ENCODE results near the gene EYA4. TPM values are rescaled to one million over a fixed set of nuclear protein-coding genes. Genes with fewer than 3 reads are reported as not detected.

The EYA4 gene
- total RNA-seq, 1 experiment from 2014 or later, result 0.24 TPM

GRCh38 chr6:133369773-133370272 is 128.7 kb downstream of the EYA4 start:
- ChIA-PET CTCF (no interaction called here), POLR2A (no interaction called here)
- H3K27ac Mint-ChIP-seq, result 0 out of 2 replicates have a peak overlapping the region, but pooled peaks have one; percentile 8
- no peak for TF ChIP-seq ETV6 (CRISPR knock-in tag; IDR thresholded peaks at IDR 0.05)
- TF ChIP-seq, protein P1, sequence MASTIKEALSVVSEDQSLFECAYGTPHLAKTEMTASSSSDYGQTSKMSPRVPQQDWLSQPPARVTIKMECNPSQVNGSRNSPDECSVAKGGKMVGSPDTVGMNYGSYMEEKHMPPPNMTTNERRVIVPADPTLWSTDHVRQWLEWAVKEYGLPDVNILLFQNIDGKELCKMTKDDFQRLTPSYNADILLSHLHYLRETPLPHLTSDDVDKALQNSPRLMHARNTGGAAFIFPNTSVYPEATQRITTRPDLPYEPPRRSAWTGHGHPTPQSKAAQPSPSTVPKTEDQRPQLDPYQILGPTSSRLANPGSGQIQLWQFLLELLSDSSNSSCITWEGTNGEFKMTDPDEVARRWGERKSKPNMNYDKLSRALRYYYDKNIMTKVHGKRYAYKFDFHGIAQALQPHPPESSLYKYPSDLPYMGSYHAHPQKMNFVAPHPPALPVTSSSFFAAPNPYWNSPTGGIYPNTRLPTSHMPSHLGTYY (CRISPR knock-in tag; IDR thresholded peaks at IDR 0.05), result no peak
- TF ChIP-seq, protein P2, sequence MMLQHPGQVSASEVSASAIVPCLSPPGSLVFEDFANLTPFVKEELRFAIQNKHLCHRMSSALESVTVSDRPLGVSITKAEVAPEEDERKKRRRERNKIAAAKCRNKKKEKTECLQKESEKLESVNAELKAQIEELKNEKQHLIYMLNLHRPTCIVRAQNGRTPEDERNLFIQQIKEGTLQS (CRISPR knock-in tag; conservative IDR thresholded peaks at IDR 0.05), result no peak
- no peak for TF ChIP-seq OVOL2 (CRISPR knock-in tag; IDR thresholded peaks at IDR 0.05; ENCODE audit: borderline replicate concordance)
- TF ChIP-seq, protein P3, sequence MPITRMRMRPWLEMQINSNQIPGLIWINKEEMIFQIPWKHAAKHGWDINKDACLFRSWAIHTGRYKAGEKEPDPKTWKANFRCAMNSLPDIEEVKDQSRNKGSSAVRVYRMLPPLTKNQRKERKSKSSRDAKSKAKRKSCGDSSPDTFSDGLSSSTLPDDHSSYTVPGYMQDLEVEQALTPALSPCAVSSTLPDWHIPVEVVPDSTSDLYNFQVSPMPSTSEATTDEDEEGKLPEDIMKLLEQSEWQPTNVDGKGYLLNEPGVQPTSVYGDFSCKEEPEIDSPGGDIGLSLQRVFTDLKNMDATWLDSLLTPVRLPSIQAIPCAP (CRISPR knock-in tag; IDR thresholded peaks at IDR 0.05), result no peak
- no peak for TF ChIP-seq FOXP1 (CRISPR knock-in tag; IDR thresholded peaks at IDR 0.05; ENCODE audit: borderline replicate concordance)
- no peak for TF ChIP-seq RELA (CRISPR knock-in tag; IDR thresholded peaks at IDR 0.05; ENCODE audit: borderline replicate concordance)
- TF ChIP-seq, protein P4, sequence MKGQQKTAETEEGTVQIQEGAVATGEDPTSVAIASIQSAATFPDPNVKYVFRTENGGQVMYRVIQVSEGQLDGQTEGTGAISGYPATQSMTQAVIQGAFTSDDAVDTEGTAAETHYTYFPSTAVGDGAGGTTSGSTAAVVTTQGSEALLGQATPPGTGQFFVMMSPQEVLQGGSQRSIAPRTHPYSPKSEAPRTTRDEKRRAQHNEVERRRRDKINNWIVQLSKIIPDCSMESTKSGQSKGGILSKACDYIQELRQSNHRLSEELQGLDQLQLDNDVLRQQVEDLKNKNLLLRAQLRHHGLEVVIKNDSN (CRISPR knock-in tag; IDR thresholded peaks at IDR 0.05), result no peak
- no peak for TF ChIP-seq GABPB1 (CRISPR knock-in tag; IDR thresholded peaks at IDR 0.05)
- no peak overlapping the region for H3K4me3 Mint-ChIP-seq
- DNase-seq (ENCODE audit: low spot score) (no peak), ATAC-seq (no peak; the same call in 1 of the 2 replicates)
- no peaks in the 10 kb centered on the region for H3K36me3 Mint-ChIP-seq
- H3K9me3 Mint-ChIP-seq, result no peaks in the 10 kb centered on the region
- H3K4me1 Mint-ChIP-seq, result peaks cover 15% of the 10 kb centered on the region
- no peaks in the 10 kb centered on the region for H3K27me3 Mint-ChIP-seq (ENCODE audit: low read depth)

- ChIA-PET CTCF (interaction anchor here (0.7 kb wide), 1 partner anchor 139 kb away, joined by 3 read pairs; no protein-coding TSS in a partner anchor), POLR2A (no interaction called here)
- Mint-ChIP-seq H3K27ac (no peak overlapping the region), H3K4me1 (no peaks in the 10 kb centered on the region), H3K9me3 (no peaks in the 10 kb centered on the region), H3K27me3 (ENCODE audit: low read depth) (no peaks in the 10 kb centered on the region), H3K36me3 (no peaks in the 10 kb centered on the region), H3K4me3 (no peak overlapping the region)
- ATAC-seq, result no peak
- TF ChIP-seq RELA (CRISPR knock-in tag; IDR thresholded peaks at IDR 0.05; ENCODE audit: borderline replicate concordance) (no peak), ZNF281 (CRISPR knock-in tag; IDR thresholded peaks at IDR 0.05) (no peak), PRRX2 (CRISPR knock-in tag; IDR thresholded peaks at IDR 0.05) (no peak), NR1H2 (CRISPR knock-in tag; IDR thresholded peaks at IDR 0.05) (no peak), SOX15 (CRISPR knock-in tag; IDR thresholded peaks at IDR 0.05) (no peak), JUN (CRISPR knock-in tag; IDR thresholded peaks at IDR 0.05) (no peak), ZNF232 (CRISPR knock-in tag; IDR thresholded peaks at IDR 0.05) (no peak), HMGXB4 (CRISPR knock-in tag; IDR thresholded peaks at IDR 0.05) (no peak)
- TF ChIP-seq, protein P5, sequence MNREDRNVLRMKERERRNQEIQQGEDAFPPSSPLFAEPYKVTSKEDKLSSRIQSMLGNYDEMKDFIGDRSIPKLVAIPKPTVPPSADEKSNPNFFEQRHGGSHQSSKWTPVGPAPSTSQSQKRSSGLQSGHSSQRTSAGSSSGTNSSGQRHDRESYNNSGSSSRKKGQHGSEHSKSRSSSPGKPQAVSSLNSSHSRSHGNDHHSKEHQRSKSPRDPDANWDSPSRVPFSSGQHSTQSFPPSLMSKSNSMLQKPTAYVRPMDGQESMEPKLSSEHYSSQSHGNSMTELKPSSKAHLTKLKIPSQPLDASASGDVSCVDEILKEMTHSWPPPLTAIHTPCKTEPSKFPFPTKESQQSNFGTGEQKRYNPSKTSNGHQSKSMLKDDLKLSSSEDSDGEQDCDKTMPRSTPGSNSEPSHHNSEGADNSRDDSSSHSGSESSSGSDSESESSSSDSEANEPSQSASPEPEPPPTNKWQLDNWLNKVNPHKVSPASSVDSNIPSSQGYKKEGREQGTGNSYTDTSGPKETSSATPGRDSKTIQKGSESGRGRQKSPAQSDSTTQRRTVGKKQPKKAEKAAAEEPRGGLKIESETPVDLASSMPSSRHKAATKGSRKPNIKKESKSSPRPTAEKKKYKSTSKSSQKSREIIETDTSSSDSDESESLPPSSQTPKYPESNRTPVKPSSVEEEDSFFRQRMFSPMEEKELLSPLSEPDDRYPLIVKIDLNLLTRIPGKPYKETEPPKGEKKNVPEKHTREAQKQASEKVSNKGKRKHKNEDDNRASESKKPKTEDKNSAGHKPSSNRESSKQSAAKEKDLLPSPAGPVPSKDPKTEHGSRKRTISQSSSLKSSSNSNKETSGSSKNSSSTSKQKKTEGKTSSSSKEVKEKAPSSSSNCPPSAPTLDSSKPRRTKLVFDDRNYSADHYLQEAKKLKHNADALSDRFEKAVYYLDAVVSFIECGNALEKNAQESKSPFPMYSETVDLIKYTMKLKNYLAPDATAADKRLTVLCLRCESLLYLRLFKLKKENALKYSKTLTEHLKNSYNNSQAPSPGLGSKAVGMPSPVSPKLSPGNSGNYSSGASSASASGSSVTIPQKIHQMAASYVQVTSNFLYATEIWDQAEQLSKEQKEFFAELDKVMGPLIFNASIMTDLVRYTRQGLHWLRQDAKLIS (CRISPR knock-in tag; IDR thresholded peaks at IDR 0.05; ENCODE audit: borderline replicate concordance), result no peak
- DNase-seq (ENCODE audit: low spot score), result no peak
These were observed 135.6 kb downstream of the EYA4 start for GRCh38 chr6:133376743-133377142.
